Measurements from ENCODE around the gene YWHAE. TPM values are rescaled to one million over a fixed set of nuclear protein-coding genes. Genes with fewer than 3 reads are reported as not detected.

Gene YWHAE
- total RNA-seq, 5 donors from 2014 or later (not counting 1 experiment from before 2014, with no cell fraction given): 119 to 129 (median 126) TPM

DNA sequence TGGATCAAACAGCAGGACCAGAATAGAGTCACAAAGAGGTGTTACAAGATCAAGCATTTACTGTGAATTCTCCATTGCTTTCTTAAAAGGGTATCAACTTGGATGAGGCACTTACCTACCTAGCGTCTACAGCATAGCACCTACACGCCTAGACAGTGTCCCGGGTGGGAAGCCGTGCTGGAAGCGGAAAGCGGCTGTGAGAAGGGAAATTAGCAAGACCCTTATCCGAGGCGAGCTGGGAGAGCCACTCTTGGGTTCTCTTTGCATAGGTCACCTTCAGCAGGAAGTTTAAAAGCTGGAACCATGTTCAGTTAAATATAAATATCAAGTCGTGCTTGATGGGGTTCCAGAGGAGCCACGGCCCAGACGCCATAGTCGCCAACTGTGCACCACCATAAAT lies 74.3 kb downstream of the YWHAE start:
- no peaks in the 10 kb centered on the region for H3K36me3 ChIP-seq (ENCODE audit: control insufficient read depth in 2 of 2, extremely low read depth in 1 of 2, insufficient read depth in 1 of 2, low read length in 1 of 2)
- DNase-seq: no peak
- H3K4me3 ChIP-seq (ENCODE audit: control insufficient read depth in 1 of 2, extremely low read depth in 1 of 2, low read length in 1 of 2): no peak overlapping the region
- Mint-ChIP-seq H3K36me3 (no peaks in the 10 kb centered on the region), H3K27ac (no peak overlapping the region), H3K4me3 (no peak overlapping the region), H3K27me3 (peaks cover 3 to 8% of the 10 kb centered on the region in 2 donors), H3K4me1 (no peaks in the 10 kb centered on the region), H3K9me3 (no peaks in the 10 kb centered on the region)
- CTCF ChIA-PET: no interaction called here
- H3K27me3 ChIP-seq (replicated peaks in 1 of 2; ENCODE audit: control insufficient read depth in 2 of 2, extremely low read depth in 1 of 2, insufficient read depth in 2 of 2, low read length in 1 of 2): peaks cover 0 to 28% of the 10 kb centered on the region in 2 experiments
- ATAC-seq (replicated peaks in 1 of 4): no peak
- WGBS (ENCODE audit: insufficient coverage): 77% methylated on average over 7 of the region's 12 CpGs
- no peaks in the 10 kb centered on the region for H3K4me1 ChIP-seq (ENCODE audit: control insufficient read depth in 1 of 2, extremely low read depth in 1 of 2, insufficient read depth in 2 of 2, low read length in 2 of 2)
- no peak overlapping the region for H3K27ac ChIP-seq (ENCODE audit: low read length)
- no peaks in the 10 kb centered on the region for H3K9me3 ChIP-seq
- POLR2A ChIA-PET: no interaction called here

DNA sequence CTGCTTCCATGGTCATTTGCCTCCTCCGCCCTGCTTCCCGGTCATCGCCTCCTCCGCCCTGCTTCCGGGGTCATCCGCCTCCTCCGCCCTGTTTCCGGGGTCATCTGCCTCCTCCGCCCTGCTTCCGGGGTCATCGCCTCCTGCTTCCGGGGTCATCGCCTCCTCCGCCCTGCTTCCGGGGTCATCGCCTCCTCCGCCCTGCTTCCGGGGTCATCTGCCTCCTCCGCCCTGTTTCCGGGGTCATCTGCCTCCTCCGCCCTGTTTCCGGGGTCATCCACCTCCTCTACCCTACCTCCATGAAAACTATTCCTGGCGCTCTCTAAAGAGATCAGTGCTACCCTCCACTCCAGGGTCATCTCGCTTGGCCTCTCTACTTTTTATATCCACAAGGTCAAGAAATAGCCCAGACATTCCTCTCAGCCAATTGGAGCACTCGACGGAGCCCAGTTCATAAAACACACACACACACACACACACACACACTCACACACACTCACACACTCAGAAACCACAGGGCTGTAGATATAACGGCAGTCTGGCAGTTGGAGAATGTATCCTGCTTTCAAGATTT lies 75.7 kb downstream of the YWHAE start:
- H3K9me3 Mint-ChIP-seq: no peaks in the 10 kb centered on the region
- no peak for ATAC-seq (replicated peaks in 1 of 4)
- WGBS (ENCODE audit: insufficient coverage): 87% methylated on average over 23 of the region's 27 CpGs
- Histone ChIP-seq H3K4me1 (ENCODE audit: control insufficient read depth in 1 of 2, extremely low read depth in 1 of 2, insufficient read depth in 2 of 2, low read length in 2 of 2) (no peaks in the 10 kb centered on the region), H3K27ac (ENCODE audit: low read length) (no peak overlapping the region), H3K4me3 (ENCODE audit: control insufficient read depth in 1 of 2, extremely low read depth in 1 of 2, low read length in 1 of 2) (no peak overlapping the region), H3K9me3 (no peaks in the 10 kb centered on the region), H3K36me3 (ENCODE audit: control insufficient read depth in 2 of 2, extremely low read depth in 1 of 2, insufficient read depth in 1 of 2, low read length in 1 of 2) (no peaks in the 10 kb centered on the region), H3K27me3 (replicated peaks in 1 of 2; ENCODE audit: control insufficient read depth in 2 of 2, extremely low read depth in 1 of 2, insufficient read depth in 2 of 2, low read length in 1 of 2) (peaks cover 0 to 35% of the 10 kb centered on the region in 2 experiments)
- POLR2A ChIA-PET: interaction anchor here in 1 of 2 donors (0.6 kb wide), 2 partner anchors 261 to 326 kb away, joined by 5 to 10 read pairs; no protein-coding TSS in a partner anchor
- CTCF ChIA-PET: no interaction called here
- H3K4me3 Mint-ChIP-seq: no peak overlapping the region
- no peaks in the 10 kb centered on the region for H3K4me1 Mint-ChIP-seq
- H3K27ac Mint-ChIP-seq: peak overlapping the region in 1 of 2 donors; percentile 27
- no peaks in the 10 kb centered on the region for H3K36me3 Mint-ChIP-seq
- no peak for DNase-seq
- peaks cover 3 to 17% of the 10 kb centered on the region in 2 donors for H3K27me3 Mint-ChIP-seq

DNA sequence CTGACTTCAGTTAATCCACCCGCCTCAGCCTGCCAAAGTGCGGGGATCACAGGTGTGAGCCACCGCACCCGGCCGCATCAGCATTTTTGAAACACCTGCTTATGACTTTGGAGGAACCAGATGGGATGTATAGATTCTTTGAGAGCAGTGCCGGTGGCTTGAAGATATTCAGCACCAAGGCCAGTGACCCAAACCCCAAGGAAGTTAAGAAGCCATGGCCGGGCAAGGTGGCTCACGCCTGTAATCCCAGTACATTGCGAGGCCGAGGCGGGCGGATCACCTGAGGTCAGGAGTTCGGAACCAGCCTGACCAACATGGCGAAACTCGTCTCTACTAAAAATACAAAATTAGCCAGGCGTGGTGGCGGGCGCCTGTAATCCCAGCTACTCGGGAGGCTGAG lies 76.7 kb downstream of the YWHAE start:
- ATAC-seq (replicated peaks in 1 of 4): no peak
- H3K36me3 Mint-ChIP-seq: no peaks in the 10 kb centered on the region
- Histone ChIP-seq H3K4me3 (ENCODE audit: control insufficient read depth in 1 of 2, extremely low read depth in 1 of 2, low read length in 1 of 2) (no peak overlapping the region), H3K9me3 (no peaks in the 10 kb centered on the region), H3K27me3 (replicated peaks in 1 of 2; ENCODE audit: control insufficient read depth in 2 of 2, extremely low read depth in 1 of 2, insufficient read depth in 2 of 2, low read length in 1 of 2) (peaks cover 0 to 34% of the 10 kb centered on the region in 2 experiments), H3K36me3 (ENCODE audit: control insufficient read depth in 2 of 2, extremely low read depth in 1 of 2, insufficient read depth in 1 of 2, low read length in 1 of 2) (no peaks in the 10 kb centered on the region), H3K27ac (ENCODE audit: low read length) (no peak overlapping the region), H3K4me1 (ENCODE audit: control insufficient read depth in 1 of 2, extremely low read depth in 1 of 2, insufficient read depth in 2 of 2, low read length in 2 of 2) (no peaks in the 10 kb centered on the region)
- 74% methylated on average over 7 of the region's 19 CpGs for WGBS (ENCODE audit: insufficient coverage)
- H3K27ac Mint-ChIP-seq: no peak overlapping the region
- no peaks in the 10 kb centered on the region for H3K4me1 Mint-ChIP-seq
- no peaks in the 10 kb centered on the region for H3K9me3 Mint-ChIP-seq
- DNase-seq: no peak
- CTCF ChIA-PET: no interaction called here
- H3K27me3 Mint-ChIP-seq: peaks cover 7 to 21% of the 10 kb centered on the region in 2 donors
- POLR2A ChIA-PET: no interaction called here
- no peak overlapping the region for H3K4me3 Mint-ChIP-seq

DNA sequence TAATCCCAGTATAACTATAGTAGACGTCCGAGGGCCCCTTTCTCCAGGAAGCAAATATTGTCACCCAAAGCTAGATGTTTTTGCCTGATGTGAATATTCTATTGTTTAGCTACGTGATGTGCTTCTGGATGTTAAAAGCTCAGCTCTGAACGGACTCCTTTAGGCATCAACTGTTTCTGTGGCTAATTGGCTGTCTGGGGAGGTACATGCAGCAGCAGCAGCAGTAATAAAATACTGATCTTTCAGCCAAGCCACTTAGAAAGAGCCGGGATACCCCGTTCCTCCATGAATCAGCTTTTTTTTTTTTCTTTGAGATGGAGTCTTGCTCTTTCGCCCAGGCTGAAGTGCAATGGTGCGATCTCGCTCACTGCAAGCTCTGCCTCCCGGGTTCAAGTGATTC lies 77.5 kb downstream of the YWHAE start:
- no peak for DNase-seq
- CTCF ChIA-PET: no interaction called here
- no peak overlapping the region for H3K27ac ChIP-seq (ENCODE audit: low read length)
- H3K27ac Mint-ChIP-seq: no peak overlapping the region
- POLR2A ChIA-PET: interaction anchor here in 1 of 2 donors (0.9 kb wide), 1 partner anchor 43 kb away, joined by 4 read pairs; no protein-coding TSS in a partner anchor
- H3K4me1 Mint-ChIP-seq: no peaks in the 10 kb centered on the region
- H3K36me3 Mint-ChIP-seq: no peaks in the 10 kb centered on the region
- no peak for ATAC-seq (replicated peaks in 1 of 4)
- H3K4me3 Mint-ChIP-seq: no peak overlapping the region
- no peaks in the 10 kb centered on the region for H3K9me3 Mint-ChIP-seq
- peaks cover 7 to 21% of the 10 kb centered on the region in 2 donors for H3K27me3 Mint-ChIP-seq
- WGBS (ENCODE audit: insufficient coverage): 33% methylated on average over 1 of the region's 10 CpGs
- no peak overlapping the region for H3K4me3 ChIP-seq (ENCODE audit: control insufficient read depth in 1 of 2, extremely low read depth in 1 of 2, low read length in 1 of 2)
- H3K4me1 ChIP-seq (ENCODE audit: control insufficient read depth in 1 of 2, extremely low read depth in 1 of 2, insufficient read depth in 2 of 2, low read length in 2 of 2): no peaks in the 10 kb centered on the region
- H3K27me3 ChIP-seq (replicated peaks in 1 of 2; ENCODE audit: control insufficient read depth in 2 of 2, extremely low read depth in 1 of 2, insufficient read depth in 2 of 2, low read length in 1 of 2): peaks cover 0 to 33% of the 10 kb centered on the region in 2 experiments
- no peaks in the 10 kb centered on the region for H3K36me3 ChIP-seq (ENCODE audit: control insufficient read depth in 2 of 2, extremely low read depth in 1 of 2, insufficient read depth in 1 of 2, low read length in 1 of 2)
- no peaks in the 10 kb centered on the region for H3K9me3 ChIP-seq

DNA sequence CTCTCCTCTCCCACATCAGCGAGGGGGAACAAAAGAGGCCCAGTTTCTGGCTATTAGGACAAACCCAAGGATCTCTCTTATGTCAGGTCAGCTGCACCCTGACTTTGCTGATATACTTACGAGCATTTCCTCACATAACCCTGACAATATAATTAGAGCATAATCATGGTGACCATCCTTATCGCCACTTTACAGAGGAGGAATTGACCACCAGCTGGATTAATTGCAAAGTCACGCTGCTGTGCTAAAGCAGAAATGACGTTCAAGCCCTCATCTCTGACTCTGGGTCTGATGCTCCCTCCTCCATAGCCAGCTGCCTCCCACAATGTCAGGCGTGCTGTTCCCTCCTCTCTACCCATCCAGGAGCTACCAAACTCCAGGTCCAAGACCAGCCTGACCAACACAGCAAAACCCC lies 78.0 kb downstream of the YWHAE start:
- no peaks in the 10 kb centered on the region for H3K36me3 ChIP-seq (ENCODE audit: control insufficient read depth in 2 of 2, extremely low read depth in 1 of 2, insufficient read depth in 1 of 2, low read length in 1 of 2)
- no peaks in the 10 kb centered on the region for H3K4me1 ChIP-seq (ENCODE audit: control insufficient read depth in 1 of 2, extremely low read depth in 1 of 2, insufficient read depth in 2 of 2, low read length in 2 of 2)
- H3K9me3 ChIP-seq: no peaks in the 10 kb centered on the region
- no peak for DNase-seq
- 68% methylated on average over 6 of the region's 6 CpGs for WGBS (ENCODE audit: insufficient coverage)
- H3K27me3 ChIP-seq (replicated peaks in 1 of 2; ENCODE audit: control insufficient read depth in 2 of 2, extremely low read depth in 1 of 2, insufficient read depth in 2 of 2, low read length in 1 of 2): peaks cover 0 to 33% of the 10 kb centered on the region in 2 experiments
- POLR2A ChIA-PET: interaction anchor here in 1 of 2 donors (0.9 kb wide), 1 partner anchor 42 kb away, joined by 4 read pairs; no protein-coding TSS in a partner anchor
- no peak overlapping the region for H3K27ac Mint-ChIP-seq
- H3K4me3 ChIP-seq (ENCODE audit: control insufficient read depth in 1 of 2, extremely low read depth in 1 of 2, low read length in 1 of 2): no peak overlapping the region
- H3K9me3 Mint-ChIP-seq: no peaks in the 10 kb centered on the region
- CTCF ChIA-PET: no interaction called here
- no peaks in the 10 kb centered on the region for H3K36me3 Mint-ChIP-seq
- H3K4me3 Mint-ChIP-seq: no peak overlapping the region
- no peak for ATAC-seq (replicated peaks in 1 of 4)
- no peak overlapping the region for H3K27ac ChIP-seq (ENCODE audit: low read length)
- peaks cover 7 to 21% of the 10 kb centered on the region in 2 donors for H3K27me3 Mint-ChIP-seq
- no peaks in the 10 kb centered on the region for H3K4me1 Mint-ChIP-seq

DNA sequence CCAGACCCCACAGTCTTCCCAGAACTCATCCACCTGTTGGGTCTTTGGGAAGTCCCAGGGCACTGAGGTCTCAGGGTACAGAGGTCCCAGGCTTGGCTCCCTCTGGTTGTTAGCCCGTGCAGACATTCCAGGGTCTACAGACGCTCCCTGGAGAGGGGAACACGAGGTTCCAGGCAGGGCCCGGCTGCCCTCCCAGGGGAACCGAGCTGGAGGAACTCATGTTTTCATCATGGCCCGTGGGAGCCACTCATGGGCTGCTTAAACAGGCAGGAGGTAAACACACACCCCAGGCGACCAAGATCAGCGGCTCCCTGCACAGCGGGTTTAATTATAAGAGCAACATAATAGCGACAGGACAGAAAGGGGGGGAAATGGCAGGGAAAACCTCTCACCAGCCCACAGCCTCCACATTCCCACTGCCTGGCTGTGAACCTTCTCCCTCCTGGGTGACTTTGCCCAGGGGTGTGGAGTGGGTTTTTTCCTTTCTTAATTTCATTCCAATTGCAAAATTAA lies 84.1 kb downstream of the YWHAE start:
- DNase-seq: no peak
- Histone ChIP-seq H3K27ac (ENCODE audit: low read length) (no peak overlapping the region), H3K27me3 (replicated peaks in 1 of 2; ENCODE audit: control insufficient read depth in 2 of 2, extremely low read depth in 1 of 2, insufficient read depth in 2 of 2, low read length in 1 of 2) (peaks cover 0 to 58% of the 10 kb centered on the region in 2 experiments), H3K4me1 (ENCODE audit: control insufficient read depth in 1 of 2, extremely low read depth in 1 of 2, insufficient read depth in 2 of 2, low read length in 2 of 2) (no peaks in the 10 kb centered on the region), H3K4me3 (ENCODE audit: control insufficient read depth in 1 of 2, extremely low read depth in 1 of 2, low read length in 1 of 2) (no peak overlapping the region), H3K36me3 (ENCODE audit: control insufficient read depth in 2 of 2, extremely low read depth in 1 of 2, insufficient read depth in 1 of 2, low read length in 1 of 2) (no peaks in the 10 kb centered on the region), H3K9me3 (no peaks in the 10 kb centered on the region)
- CTCF ChIA-PET: no interaction called here
- WGBS (ENCODE audit: insufficient coverage): 48% methylated on average over 5 of the region's 10 CpGs
- Mint-ChIP-seq H3K4me1 (no peaks in the 10 kb centered on the region), H3K27ac (no peak overlapping the region), H3K9me3 (no peaks in the 10 kb centered on the region), H3K27me3 (peaks cover 11 to 24% of the 10 kb centered on the region in 2 donors), H3K36me3 (no peaks in the 10 kb centered on the region), H3K4me3 (no peak overlapping the region)
- POLR2A ChIA-PET: no interaction called here
- ATAC-seq (replicated peaks in 1 of 4): no peak
